GM21737 (cell line): ENCODE data around the gene DDX23.
A peak's percentile ranks its signal among the peaks of the same experiment; 100 is the strongest.
"Not testable (repeated sequence)": the region's sequence is repeated elsewhere in the genome, so short reads cannot be mapped to it uniquely, and the experiment has no call there.

Source experiments
- ATAC-seq: cut with Tn5 transposase; IDR thresholded peaks from one replicate; pipeline ENCODE4 v1.9.1; 2021; ENCODE audit warnings: mild to moderate bottlenecking, moderate library complexity; ENCODE audit not compliant: unreplicated experiment

The DDX23 gene

DNA sequence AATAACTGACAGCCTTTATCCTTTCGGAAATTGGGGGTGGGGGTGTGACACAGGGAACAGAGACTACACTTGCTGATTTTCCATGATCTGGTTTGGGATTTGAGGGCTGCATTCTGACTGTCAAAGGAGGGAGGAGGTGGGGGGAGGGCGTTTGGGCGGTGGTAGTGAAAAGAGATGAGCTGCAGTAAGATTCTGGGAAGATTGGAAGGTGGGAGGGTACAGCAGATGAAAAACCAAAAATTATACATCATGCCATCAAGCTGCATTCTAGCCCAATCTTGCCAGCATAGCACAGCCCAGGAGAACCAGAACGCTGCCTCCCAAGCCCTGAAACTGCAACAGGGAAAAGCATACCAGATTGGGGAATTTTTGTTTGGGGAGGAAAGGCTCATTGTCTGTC is 11.3 kb upstream of the DDX23 start:
- ATAC-seq: no peak

DNA sequence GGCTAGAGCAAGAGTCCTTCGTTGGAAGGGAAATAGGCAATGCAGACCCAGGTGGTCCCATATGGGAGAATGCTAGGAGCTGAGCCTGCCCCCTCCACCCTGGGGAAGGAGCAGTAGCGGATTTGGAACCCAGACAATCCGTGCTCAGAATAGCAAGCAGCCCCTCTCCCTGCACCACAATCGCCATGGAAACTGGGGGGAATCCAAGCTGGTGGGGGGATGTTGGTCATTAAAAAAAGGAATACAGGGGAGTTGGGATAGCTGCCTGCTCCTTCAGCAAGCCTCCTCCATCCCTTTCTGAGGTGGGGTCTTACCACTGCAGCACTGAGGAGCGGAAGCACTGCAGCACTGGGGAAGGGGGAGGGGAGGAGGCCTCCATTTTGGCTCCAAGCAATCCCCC is 10.8 kb upstream of the DDX23 start:
- no peak for ATAC-seq

DNA sequence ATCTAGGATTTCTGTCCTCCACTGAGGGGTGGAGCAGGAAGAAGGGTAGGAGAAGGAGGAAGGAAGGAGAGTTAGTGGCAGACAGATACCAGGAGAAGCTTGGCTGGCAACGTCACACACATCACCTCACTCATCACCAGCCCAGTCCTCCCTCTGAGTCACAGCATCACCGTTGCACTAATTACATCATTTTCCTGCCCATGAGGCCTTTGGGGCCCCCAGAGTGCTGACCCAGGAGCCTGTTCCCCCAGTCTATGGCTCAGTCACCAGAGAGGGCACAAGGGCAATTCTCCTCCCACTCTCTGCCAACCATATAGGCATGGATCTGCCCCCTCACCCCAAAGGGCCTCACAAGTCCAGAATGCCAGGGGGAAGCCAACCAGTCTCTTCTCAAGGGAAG is 9.1 kb upstream of the DDX23 start:
- ATAC-seq: no peak

DNA sequence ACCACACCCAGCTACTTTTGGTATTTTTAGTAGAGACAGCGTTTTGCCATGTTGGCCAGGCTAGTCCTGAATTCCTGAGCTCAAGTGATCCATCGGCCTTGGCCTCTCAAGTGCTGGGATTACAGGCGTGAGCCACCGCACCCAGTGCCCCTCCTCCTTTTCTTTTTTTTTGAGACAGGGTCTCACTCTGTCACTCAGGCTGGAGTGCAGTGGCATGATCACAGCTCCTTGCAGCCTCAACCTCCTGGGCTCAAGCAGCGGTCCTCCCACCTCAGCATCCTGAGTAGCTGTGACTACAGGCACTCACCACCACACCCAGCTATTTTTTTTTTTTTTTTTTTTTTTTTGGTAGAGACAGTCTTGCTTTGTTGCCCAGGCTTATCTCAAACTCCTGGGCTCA is 8.3 kb upstream of the DDX23 start:
- not testable (repeated sequence) for ATAC-seq

DNA sequence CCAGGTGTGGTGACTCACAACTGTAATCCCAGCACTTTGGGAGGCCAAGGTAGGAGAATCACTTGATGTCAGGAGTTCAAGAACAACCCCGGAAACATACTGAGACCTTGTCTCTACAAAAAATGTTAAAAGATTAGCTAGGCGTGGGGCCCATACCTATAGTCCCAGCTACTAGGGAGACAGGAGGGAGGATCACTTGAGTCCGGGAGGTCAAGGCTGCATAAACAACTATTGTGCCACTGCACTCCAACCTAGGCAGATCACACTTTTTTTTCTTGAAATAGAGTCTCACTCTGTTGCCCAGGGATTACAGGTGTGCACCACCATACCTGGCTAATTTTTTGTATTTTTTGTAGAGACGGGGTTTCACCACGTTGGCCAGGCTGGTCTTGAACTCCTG is 7.6 kb upstream of the DDX23 start:
- no peak for ATAC-seq

DNA sequence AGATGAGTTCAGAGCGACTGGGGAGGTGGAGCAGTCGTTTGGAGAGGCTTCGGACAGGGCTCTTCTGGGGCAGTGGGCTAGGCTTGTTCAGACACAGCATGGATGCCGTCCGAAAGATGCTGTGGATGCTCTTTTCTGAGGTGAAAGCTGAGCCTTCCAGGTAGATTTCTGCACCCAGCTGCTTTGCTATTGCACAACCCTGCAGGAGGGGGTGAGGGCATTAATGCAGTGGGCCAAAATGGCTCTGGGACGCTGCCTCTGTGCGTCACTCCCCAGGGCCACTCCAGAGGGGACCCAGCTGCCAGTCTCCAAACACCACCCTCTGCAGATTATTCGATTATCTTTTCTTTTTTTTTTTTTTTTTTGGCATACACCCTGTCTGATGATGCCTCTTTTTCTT is 6.1 kb upstream of the DDX23 start:
- ATAC-seq: no peak

DNA sequence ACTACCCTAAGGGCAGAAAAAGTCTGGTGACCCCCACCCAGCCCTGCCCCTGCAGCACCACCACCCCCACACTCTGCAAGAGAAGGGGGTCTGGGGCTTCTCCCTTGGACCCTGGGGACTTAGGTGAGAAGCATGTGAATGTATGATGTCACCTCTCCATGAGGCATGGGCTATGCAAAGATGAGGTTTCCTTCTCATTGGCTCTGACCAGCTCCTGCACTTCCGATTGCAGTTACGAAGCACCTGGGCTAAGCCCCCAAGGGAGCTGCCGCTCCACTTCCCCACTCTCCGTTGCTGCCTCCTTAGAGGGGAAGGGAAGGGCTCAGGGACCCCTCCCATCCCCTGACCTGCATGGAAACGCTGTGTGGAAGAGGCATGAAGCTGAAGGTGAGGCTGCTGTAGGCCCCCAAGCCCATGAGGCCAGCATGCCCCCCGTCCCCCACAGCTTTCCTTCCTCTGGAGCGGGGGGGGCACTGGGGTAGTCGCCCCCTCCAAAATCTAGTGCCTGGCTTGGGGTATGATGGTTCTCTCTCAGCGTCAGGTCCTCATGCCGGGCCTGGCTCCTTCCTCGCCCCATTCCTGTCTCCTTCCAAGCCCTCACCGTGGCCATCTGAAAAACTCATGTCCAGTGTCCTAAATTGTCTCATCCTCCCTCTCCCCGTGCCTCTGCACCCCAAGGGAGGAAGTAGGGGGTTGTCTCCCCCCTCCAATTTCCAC is 5.5 kb upstream of the DDX23 start:
- no peak for ATAC-seq

DNA sequence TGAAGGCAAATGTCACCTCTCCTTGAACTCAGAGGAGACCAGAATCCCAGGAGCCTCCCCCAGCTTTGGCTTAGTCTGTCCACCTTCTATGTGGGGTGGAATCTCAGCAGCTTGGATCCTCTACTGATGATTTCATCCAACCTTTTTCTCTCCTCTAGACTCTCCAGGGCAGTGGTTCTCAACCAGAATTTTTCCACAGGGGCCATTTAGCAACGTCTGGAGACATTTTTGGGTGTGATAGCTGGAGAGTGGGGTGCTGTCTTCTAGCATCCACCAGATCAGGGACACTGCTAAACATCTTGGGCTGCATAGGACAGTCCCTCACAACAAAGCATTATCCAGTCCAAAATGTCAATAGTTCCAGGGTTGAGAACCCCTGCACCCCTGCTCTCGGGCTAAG is 4.4 kb upstream of the DDX23 start:
- no peak for ATAC-seq

DNA sequence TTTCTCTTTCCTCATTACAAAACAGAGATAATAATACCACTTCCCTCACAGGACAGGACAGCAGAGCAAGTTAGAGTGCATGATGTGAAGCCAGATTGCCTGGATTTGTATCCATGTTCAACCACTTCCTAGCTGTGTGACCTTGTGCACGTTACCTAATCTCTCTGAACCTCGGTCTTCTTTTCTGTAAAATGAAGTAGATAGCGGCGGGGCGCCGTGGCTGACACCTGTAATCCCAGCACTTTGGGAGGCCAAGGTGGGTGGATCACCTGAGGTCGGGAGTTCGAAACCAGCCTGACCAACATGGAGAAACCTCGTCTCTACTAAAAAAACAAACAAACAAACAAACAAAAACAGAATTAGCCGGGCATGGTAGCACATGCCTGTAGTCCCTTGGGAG is 3.0 kb upstream of the DDX23 start:
- ATAC-seq: not testable (repeated sequence)

DNA sequence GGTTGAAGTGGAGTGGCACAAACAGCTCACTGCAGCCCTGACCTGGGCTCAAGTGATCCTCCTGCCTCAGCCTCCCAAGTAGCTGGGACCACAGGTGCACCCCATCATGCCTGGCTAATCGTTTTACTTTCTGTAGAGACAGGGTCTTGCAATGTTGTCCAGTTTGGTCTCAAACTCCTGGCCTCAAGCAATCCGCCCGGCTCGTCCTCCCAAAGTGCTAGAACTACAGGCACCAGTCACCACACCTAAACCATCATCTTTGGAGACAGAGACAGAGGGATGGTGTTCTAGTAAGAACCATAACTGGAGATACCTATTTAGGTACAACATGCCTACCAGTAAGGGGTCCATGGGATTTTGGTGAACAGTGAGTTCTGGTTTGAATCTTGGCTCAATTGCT is 2.5 kb upstream of the DDX23 start:
- no peak for ATAC-seq

DNA sequence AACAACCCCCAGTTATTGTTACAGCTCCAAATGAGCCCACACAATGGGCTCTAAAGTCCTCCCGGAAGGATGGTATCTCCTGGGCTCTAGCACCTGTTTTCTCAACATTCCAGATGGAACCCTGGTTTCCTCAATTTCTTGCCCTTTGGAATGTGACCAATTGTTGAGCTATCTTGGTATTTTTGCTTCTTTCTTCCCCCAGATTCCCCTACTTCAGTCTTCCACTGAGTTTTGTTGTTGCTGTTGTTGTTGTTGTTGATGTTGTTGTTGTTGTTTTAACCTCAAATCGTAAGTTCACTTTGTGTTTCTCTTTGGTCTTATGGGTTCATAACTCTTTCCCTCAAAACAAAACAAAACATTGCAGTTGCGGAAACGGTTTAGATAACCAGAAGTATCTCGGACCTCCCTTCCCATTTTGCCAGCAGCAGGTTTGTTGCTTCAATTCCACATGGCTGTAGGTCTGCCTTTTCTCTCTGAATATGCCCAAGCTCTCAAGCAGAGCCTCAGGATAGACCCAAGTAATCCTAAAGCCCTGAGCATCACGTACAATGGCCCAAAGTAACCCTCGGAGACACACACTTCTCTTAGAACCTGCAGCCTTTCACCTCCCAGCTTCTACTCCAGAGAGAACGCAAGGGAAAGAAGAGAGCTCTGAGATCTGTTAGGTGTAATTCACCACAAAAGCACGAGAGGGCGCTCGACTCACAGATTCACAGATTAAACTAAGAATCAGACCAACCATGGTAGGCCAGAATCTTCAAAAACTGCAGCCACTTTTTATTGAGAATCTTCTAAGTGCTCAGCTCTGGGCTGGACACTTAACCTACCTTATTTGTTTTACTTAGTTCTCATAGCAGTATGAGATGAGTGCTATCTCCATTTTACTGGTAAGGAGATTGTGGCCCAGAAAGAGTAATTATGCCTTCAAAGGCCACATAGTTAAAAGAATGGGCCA is 1.0 kb upstream of the DDX23 start:
- ATAC-seq: peak; percentile 36

DNA sequence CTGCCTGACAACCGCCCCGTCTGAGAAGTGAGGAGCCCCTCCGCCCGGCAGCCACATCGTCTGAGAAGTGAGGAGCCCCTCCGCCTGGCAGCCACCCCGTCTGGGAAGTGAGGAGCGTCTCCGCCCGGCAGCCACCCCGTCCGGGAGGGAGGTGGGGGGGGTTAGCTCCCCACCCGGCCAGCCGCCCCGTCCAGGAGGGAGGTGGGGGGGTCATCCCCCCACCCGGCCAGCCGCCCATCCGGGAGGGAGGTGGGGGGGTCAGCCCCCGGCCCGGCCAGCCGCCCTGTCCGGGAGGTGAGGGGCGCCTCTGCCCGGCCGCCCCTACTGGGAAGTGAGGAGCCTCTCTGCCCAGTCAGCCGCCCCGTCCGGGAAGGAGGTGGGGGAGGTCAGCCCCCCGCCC is 9.9 kb downstream of the DDX23 start:
- ATAC-seq: not testable (repeated sequence)

DNA sequence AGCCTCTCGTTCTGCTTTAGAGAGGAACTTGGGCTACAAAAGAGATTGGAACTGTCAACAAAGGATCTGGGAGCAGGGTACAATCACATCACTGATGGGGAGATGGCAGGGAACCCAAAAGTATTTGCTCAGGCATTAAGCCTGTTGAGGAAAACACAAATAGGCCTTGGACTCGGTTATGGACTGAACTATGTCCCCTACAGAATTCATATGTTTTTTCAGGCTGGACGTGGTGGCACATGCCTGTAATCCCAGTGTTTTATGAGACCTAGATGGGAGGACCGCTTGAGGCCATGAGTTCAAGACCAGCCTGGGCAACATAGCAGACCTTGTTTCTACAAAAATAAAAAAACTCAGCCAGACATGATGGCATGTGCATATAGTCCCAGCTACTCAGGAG is 13.9 kb downstream of the DDX23 start:
- no peak for ATAC-seq

DNA sequence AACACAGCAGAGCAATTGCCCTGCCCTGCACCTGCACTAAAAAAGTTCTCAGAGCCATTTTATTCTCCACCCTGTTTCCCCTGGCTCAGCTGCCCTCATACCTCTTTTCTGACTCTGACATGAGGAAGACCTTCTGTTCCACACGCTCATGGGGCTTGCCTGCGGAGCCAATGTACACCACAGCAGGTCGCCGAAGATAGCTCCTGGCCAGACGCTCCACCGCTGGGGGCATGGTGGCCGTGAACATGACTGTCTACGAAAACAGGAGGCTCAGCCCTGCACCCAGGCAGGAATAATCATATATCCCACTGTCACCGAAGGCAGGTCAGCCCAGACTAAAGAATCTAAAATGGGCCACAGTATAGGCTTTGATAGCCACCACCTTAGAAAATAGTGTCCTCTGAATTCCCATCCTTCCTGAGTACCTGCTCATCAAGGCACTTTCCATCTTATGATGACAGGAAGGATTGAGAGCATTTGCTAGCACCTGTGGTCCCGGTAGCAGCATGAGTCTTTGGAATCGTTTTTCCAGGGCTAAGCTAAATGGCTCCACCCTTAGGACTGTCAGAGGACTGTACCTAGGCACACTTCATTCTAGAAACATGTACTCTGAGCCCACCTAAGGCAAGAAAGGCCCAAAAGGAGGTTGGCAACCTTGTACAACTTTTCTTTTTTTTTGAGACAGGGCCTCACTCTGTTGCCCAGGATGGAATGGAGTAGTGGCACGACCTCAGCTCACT is 19.5 kb downstream of the DDX23 start:
- ATAC-seq: no peak

DNA sequence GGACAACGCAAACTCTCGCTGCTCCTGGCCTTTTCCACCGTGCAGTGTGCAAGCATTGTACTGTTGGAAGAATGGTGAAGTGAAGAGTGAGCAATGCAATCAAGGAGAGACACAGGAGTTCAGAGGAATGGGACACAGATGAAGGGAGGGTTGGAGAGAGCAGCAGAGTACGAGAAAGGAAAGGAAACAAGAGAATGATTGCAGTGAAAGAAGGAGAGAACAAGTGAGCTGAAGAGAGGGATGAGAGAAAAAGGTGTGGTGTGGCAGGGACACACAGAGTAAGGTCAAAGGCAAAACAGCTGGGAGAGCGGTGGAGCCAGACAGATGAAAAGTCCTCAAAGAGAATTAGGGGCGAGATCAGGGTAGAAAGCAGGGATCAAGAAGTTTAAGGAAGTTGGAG is 20.7 kb downstream of the DDX23 start:
- ATAC-seq: no peak

DNA sequence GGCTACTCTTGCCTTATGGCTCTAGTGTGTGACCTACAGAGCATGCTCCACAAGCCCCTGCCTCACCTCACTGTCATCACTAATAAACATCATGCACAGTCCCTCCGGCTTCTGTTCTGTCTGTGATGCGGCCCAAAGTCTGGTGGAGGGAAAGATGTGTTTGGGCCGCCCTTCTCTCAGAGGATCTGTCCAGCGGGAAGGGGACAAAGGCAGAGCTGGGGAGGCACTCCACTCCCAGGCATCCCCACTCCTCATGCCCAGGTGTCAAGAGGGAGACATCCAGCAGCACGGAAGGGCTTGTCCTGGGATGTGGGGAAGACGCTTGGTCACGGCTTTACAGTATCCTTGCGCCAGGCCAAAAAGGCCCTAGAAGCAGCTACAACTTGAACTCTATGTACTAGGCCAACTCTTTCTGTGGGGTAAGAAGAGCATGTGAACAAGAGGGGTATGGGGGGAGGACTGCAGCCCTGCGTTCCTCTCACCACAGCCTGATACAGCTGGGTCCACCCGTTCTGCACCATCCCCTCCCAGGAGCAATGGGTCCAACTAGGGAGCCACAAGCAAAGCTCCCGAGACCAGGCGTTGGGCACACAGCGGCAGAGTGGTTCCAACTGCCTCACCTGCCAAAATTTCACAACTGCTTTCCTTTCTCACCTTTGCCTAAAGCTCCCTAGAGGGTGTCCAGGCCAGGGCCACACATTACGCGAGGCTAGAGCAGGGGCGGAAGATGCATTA is 23.0 kb downstream of the DDX23 start:
- ATAC-seq: no peak

DNA sequence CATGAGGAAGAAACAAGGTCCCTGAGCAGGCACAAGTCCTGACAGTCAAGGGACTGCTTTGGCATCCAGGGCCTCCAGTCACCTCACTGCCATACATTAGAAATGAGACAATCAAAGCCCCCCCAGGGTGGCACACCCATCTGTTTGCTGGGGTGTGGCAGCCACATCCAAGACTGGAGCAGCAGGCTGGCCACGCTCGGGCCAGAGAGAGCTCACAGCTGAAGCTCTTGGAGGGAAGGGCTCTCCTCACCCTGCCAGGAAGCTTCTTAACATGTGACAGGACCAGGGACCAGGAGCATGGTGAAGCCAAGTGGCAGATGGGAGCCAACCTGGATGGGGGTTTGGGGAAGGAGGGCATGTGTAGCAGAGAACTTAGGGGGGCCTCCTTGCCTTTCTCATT is 23.7 kb downstream of the DDX23 start:
- ATAC-seq: no peak

DNA sequence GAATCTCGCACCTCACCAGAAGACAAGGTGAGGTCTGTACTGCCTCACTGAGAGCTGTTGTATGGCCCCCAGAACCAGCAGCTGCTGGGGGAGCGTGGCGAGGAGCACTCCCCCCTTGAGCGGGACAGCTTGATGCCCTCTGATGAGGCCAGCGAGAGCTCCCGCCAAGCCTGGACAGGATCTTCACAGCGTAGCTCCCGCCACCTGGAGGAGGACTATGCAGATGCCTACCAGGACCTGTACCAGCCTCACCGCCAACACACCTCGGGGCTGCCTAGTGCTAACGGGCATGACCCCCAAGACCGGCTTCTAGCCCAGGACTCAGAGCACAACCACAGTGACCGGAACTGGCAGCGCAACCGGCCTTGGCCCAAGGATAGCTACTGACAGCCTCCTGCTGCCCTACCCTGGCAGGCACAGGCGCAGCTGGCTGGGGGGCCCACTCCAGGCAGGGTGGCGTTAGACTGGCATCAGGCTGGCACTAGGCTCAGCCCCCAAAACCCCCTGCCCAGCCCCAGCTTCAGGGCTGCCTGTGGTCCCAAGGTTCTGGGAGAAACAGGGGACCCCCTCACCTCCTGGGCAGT is 24.4 kb downstream of the DDX23 start:
- ATAC-seq: no peak

DNA sequence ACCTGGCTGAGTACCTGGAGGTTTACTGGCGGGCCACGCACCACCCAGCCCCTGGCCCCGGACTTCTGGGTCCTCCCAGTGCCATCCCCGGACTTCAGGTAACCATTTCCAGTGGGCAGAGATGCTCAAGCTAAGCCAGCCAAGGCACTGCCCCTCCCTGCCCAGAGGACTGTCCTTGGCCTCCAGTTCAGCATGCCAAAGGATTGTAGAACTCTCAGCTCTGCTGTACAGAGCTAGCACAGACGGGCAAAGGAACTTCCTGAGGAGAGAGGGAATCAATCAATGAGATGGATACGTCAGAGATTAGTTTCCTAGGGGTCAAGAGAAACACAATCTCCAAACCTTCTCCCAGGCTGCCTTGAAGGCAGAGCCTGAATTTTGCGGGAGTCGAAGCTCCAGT is 24.9 kb downstream of the DDX23 start:
- ATAC-seq: no peak

DNA sequence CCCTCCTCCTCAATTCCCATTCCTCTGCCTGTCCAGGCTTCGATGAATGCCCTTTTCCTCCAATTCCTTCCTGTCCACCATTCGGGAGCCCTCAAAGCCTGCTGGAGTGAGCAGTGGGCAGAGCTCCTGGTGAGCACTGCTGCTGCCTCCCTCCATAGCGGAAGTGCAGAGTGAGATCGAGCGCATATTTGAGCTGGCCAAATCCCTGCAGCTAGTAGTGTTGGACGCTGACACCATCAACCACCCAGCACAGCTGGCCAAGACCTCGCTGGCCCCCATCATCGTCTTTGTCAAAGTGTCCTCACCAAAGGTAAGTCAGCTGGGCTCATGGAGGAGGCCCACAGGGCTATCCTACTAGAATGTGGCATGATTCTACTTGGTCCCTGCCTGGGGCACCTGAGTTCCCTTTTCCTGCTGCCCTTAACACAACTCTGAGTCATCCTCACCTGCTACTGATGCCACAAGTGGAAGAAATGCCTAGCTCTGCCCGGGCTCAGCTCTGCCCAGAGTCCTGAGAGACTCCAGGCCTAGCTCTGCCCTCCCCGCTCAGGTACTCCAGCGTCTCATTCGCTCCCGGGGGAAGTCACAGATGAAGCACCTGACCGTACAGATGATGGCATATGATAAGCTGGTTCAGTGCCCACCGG is 25.6 kb downstream of the DDX23 start:
- no peak for ATAC-seq
